GM18505 (cell line): ENCODE measurements around the gene ATXN7.
A peak's percentile ranks its signal among the peaks of the same experiment; 100 is the strongest.

Source experiments
- ATAC-seq: cut with Tn5 transposase; IDR thresholded peaks from one replicate; pipeline ENCODE4 v1.9.1; 2021; ENCODE audit not compliant: unreplicated experiment
- POLR2A ChIP-seq: IDR thresholded peaks from 4 replicates; pipeline ENCODE4 v1.6.1; 2011; ENCODE audit warnings: borderline replicate concordance; ENCODE audit not compliant: insufficient read depth, insufficient read length; ENCODE audit errors: extremely low read depth

ATXN7 gene

DNA sequence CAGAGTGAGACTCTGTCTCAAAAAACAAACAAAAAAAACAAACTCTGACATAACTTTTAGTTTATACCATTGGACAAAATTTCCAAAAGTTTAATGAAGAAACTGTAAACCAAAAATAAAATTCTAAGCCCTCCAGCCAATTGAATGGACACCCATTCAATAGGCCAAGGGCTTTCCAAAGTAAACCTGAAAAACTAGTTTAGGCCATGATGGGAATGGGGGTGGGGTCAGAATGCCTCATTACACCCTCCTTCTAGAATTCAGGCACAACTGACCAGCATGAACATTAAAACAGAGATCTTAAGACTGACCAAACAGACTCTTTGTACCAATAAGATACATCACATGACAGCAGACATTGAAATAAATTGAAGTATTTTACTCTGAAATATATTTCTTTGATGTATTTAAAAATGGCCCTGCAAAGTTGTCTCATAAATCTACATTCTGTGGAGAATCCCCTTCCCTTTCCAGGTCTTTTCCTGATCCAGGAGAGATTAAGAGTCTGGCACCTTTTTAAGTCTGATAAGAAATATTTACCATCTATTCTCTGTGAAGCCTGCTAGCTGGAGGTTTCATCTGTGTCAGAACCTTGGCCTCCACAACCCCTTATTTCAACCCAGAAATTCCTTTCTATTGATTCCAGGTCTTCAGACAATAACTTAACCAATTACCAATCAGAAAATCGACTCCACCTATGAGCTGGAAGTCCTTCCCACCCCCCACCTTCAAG is 15.8 kb upstream of the ATXN7 start:
- TF ChIP-seq POLR2A = no peak
- ATAC-seq = no peak

- ATAC-seq = no peak
- TF ChIP-seq POLR2A = no peak
Observed at GRCh38 chr3:63849175-63849574, 14.5 kb upstream of the ATXN7 start.

DNA sequence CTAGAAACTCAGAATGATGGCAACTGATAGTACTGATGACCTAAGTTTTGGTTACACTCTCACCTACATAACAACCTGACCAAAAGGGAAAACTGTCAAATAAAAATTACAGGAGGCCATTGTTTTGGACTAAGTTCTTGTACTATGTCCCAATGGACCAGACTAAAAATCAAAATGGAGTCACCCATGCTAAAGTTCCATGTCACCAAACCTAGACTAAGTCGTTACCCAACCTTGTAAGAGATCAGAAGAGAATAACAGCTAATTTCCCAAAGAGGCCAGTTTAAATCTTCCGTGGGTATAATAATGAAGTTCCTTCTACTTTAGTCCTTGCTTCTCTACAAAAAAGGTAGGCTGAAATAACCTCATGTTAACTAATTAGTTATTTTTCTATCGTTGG is 12.4 kb upstream of the ATXN7 start:
- no peak for ATAC-seq
- TF ChIP-seq POLR2A = no peak

DNA sequence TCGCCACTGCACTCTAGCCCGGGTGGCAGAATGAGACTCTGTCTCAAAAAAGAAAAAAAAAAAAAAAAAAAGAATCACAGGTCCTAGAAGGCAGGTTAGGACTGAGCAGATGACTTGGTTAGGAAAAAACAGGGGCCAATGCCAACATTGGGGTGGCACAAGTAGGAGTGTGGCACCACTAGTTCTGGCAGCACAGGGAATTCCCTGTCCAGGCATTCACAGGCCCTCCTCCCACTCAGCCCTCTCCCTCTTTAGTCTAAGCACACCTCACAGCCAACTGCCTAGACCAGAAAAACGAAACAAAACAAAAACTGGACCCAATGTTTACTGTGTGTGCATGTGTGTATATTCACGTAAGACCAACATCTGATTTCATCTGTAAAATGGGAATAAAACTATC is 10.6 kb upstream of the ATXN7 start:
- TF ChIP-seq POLR2A = no peak
- ATAC-seq = no peak

DNA sequence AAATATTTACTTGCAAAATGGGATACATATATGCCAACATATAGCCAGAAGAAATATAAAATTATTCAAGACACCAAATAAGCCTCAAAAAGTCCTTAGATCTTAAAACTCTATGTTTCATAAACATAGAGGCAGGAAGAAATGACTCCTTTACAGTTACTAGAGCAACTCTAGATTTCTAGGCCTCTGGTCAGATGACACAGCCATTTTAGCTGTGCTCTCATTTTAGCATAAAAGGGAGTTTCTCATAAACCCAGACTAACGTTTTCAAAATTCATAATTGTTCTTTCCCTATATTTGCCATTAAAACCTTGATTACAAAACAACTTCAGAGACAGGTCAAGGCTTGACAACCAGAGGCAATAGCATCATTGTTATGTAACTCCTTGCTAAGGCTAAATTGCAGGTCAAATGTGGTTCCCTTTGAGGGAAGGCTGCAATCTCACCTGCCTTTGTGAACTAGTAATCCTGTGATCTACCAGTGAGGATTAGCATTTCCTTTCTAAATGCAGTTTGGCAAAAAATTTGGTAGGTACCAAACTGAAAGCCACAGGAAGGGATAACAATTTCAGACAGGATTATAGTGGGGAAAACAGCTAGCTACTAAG is 8.2 kb upstream of the ATXN7 start:
- ATAC-seq = no peak
- no peak for TF ChIP-seq POLR2A

DNA sequence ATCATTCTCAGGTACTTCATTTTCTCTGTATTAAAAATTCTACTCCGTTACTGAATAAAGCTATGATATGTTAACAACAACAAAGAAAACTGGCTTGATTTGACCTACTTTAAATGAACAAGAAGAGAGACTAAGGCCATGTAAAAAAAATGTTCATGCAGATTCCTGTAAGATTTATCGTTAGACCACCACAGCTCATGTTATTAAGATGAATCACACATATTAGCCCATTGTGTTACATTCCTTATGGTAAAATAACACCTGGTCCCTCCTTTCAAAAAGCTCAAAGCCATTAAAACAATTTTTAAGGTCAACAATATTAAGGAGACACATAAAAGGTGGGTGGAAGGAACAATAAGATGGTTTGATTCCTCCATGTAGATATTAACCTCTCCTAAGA is 6.4 kb upstream of the ATXN7 start:
- ATAC-seq = no peak
- no peak for TF ChIP-seq POLR2A

GRCh38 chr3:63860776-63861175 is 2.9 kb upstream of the ATXN7 start:
- TF ChIP-seq POLR2A = no peak
- no peak for ATAC-seq

GRCh38 chr3:63861306-63861705 is 2.4 kb upstream of the ATXN7 start:
- ATAC-seq = no peak

DNA sequence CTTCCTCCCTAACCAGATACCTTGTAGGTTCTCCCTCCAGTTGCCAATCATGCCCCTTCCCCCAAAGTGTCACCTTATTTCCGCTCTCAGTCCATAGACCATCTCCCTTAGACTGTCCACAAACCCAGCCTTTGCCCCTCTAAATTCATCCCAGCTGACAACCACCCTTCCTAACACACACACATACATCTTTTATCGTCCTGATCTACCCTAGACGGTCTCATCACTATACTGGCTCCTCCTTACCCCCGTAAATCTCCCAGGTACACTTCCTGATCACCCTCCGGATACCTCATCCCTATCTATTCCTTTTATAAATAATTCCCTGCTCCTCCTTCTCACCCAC is 890 bp upstream of the ATXN7 start:
- ATAC-seq = no peak
- no peak for TF ChIP-seq POLR2A

More at GRCh38 chr3:63861306-63861705, 2.4 kb upstream of the ATXN7 start:
- TF ChIP-seq POLR2A = no peak

GRCh38 chr3:63864008-63864964 is 619 bp downstream of the ATXN7 start:
- ATAC-seq = peak; percentile 56

DNA sequence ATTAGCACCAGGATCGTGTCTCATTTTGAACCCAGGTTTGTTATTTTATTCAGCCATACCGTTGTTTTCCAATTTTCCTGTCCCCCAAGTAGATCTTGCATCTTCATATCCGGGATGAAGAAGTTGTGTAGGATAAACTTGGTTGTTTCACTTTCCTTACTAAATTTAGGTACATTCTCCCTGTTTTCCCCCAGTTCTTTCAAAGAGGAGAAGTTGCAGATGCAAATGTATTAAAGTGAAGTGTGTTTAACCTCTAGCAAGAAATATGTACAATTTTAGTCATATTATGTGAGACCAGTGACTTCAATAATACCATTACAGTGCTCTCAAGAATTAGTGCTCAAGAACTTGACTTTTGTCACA is 1.3 kb downstream of the ATXN7 start:
- TF ChIP-seq POLR2A = no peak
- no peak for ATAC-seq

More at GRCh38 chr3:63864008-63864964, 619 bp downstream of the ATXN7 start:
- TF ChIP-seq POLR2A = peak; percentile 29

- no peak for TF ChIP-seq POLR2A
- ATAC-seq = no peak
Observed at GRCh38 chr3:63867225-63867624, 3.6 kb downstream of the ATXN7 start.

DNA sequence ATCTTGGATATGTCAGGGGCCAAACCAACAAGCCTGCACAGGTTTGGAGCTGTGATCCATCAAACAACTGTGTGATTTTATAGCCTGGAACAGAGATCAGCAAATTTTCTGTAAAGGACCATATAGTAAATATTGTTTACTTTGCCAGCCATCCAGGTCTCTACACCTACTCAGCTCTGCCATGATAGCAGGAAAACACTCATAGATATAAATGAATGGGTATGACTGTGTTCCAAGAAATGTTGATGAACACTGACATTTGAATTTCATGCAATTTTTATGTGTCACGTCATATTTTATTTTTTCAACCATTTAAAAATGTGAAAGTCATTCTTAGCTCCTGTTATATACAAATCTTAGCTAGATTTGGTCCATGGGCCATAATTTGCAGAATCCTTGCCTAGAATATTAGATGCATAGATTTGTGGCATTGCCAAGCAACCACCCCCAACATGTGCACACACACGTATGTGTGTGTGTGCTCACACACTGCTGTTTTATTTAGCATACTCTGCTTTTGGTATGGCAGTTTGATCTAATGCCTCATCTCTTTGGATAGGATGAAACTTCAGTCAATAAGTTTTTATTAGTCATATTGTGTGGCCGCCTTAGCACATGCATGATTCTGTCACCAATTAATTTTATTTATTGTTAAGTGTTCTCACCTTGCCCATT is 6.4 kb downstream of the ATXN7 start:
- ATAC-seq = no peak
- no peak for TF ChIP-seq POLR2A

DNA sequence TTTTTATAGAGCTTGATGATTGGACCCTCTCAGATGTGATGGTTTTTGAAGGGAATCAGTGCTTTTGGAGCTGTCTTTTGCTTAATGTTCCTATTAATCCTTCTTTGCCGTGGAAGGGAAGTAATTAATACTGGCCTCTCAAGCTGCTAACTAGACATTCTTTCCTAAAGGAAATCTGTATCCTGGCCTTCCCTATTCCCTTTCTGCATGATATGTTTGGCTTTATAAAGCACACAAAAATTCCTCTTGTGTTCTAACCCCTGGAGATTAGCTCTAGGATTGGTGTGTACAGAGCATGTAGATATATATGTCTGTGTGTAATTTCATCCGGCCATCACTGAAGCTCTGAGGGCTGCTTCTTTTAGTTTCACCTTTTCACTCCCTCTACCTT is 6.9 kb downstream of the ATXN7 start:
- no peak for TF ChIP-seq POLR2A
- no peak for ATAC-seq
